Endodermal cell (in vitro differentiated cells): Measurements from ENCODE around the gene ZNHIT3. TPM values are rescaled to one million over a fixed set of nuclear protein-coding genes. Genes with fewer than 3 reads are reported as not detected.

Experiments used
- DNase-seq: peaks from one replicate; pipeline ENCODE4 v3.0.0-alpha.2; 2017
- H3K27ac ChIP-seq: 2 replicates; pipeline ENCODE4 v1.5.1; 2013; ENCODE audit warnings: mild to moderate bottlenecking, low read depth, low read length, moderate library complexity
- H3K27me3 ChIP-seq: 2 replicates; pipeline ENCODE4 v1.6.1; 2013; ENCODE audit warnings: mild to moderate bottlenecking, low read length, moderate library complexity; ENCODE audit not compliant: insufficient read depth, control insufficient read depth, poor library complexity, severe bottlenecking
- H3K36me3 ChIP-seq: 2 replicates; pipeline ENCODE4 v1.7.0; 2013; ENCODE audit warnings: mild to moderate bottlenecking, low read length, moderate library complexity; ENCODE audit not compliant: control insufficient read depth, insufficient read depth
- H3K4me1 ChIP-seq: one replicate; pipeline ENCODE4 v1.7.0; 2013; ENCODE audit warnings: low read length; ENCODE audit not compliant: control insufficient read depth, insufficient read depth
- H3K4me3 ChIP-seq: 2 replicates; pipeline ENCODE4 v1.5.1; 2013; ENCODE audit warnings: mild to moderate bottlenecking, low read length, moderate library complexity
- H3K9ac ChIP-seq: 2 replicates; pipeline ENCODE4 v1.6.1; 2013; ENCODE audit warnings: mild to moderate bottlenecking, low read length, moderate library complexity; ENCODE audit not compliant: poor library complexity, severe bottlenecking; ENCODE audit errors: extremely low read depth
- H3K9me3 ChIP-seq: 2 replicates; pipeline ENCODE4 v1.6.1; 2013; ENCODE audit warnings: mild to moderate bottlenecking, low read length, moderate library complexity; ENCODE audit not compliant: control insufficient read depth
- H3K27ac Mint-ChIP-seq: 2 replicates; pipeline ENCODE4 v1.8.0; 2020; ENCODE audit warnings: mixed read lengths
- H3K27me3 Mint-ChIP-seq: 2 replicates; pipeline ENCODE4 v1.8.0; 2021; ENCODE audit warnings: mild to moderate bottlenecking, mixed read lengths; ENCODE audit not compliant: insufficient read depth
- H3K36me3 Mint-ChIP-seq: 2 replicates; pipeline ENCODE4 v1.8.0; 2020; ENCODE audit warnings: low read depth, mixed read lengths
- H3K4me1 Mint-ChIP-seq: 2 replicates; pipeline ENCODE4 v1.8.0; 2020; ENCODE audit warnings: mixed read lengths
- H3K4me3 Mint-ChIP-seq: 2 replicates; pipeline ENCODE4 v1.8.0; 2020; ENCODE audit warnings: mild to moderate bottlenecking, moderate library complexity, mixed read lengths
- H3K9me3 Mint-ChIP-seq: 2 replicates; pipeline ENCODE4 v1.8.0; 2020; ENCODE audit warnings: mild to moderate bottlenecking, mixed read lengths
- WGBS, 2 experiments: methylation state at CpG; one replicate each; pipeline versions ENCODE4 v1.1.5 to v1.1.7; 2013; ENCODE audit warnings: missing lambda C conversion rate in 2 of 2, mixed read lengths in 1 of 2; ENCODE audit not compliant: insufficient coverage in 1 of 2, insufficient read length in 1 of 2; 5-methylcytosine and 5-hydroxymethylcytosine counted together
- total RNA-seq, 2 donors: library from RNA; stranded (reverse); fragmentation: NEBNext Ultra II Directional in 1 of 2; extraction: Animal tissue kit (Norgen Biotek cat#: 25700) in 1 of 2; gene quantifications; 2 replicates in 1 of 2; 3 replicates in 1 of 2; pipeline ENCODE4 v1.2.1, GENCODE V29; 2021
- TF ChIP-seq, protein P1 (sequence below): fragments of 200-600 bp; sonication (generic); conservative IDR thresholded peaks from 2 replicates; pipeline ENCODE4 v1.5.0; 2021; ENCODE audit warnings: antibody characterized with exemption, mild to moderate bottlenecking

Gene ZNHIT3
- total RNA-seq, 2 donors from 2014 or later, result 59.6 to 67.3 TPM

DNA sequence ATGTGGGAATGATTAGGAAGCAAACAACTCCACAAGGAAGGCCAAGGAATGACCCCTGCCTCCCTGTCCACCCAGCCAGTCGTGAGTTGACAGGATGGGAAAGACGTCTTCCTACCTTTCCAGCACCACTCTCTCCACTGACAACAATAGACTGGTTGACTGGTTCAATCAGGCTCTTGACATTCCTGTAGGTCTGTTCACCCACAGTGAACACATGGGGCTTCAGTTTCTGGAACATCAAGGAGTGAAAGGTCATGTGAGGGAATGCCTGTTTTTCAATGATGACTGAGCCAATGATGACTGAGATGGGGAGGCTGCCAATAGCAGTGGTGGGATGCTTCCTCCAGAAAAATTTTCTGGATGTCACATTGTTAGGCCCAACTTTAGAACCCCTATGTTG lies 38.6 kb downstream of the ZNHIT3 start:
- Histone ChIP-seq H3K9me3 (no peaks in the 10 kb centered on the region), H3K4me1 (no peaks in the 10 kb centered on the region), H3K27ac (no peak overlapping the region), H3K27me3 (no peaks in the 10 kb centered on the region), H3K36me3 (peaks cover 91% of the 10 kb centered on the region), H3K9ac (no peak overlapping the region), H3K4me3 (no peak overlapping the region)
- no peak overlapping the region for H3K27ac Mint-ChIP-seq
- peaks cover 63% of the 10 kb centered on the region for H3K36me3 Mint-ChIP-seq
- no peak overlapping the region for H3K4me3 Mint-ChIP-seq
- TF ChIP-seq, protein P1, sequence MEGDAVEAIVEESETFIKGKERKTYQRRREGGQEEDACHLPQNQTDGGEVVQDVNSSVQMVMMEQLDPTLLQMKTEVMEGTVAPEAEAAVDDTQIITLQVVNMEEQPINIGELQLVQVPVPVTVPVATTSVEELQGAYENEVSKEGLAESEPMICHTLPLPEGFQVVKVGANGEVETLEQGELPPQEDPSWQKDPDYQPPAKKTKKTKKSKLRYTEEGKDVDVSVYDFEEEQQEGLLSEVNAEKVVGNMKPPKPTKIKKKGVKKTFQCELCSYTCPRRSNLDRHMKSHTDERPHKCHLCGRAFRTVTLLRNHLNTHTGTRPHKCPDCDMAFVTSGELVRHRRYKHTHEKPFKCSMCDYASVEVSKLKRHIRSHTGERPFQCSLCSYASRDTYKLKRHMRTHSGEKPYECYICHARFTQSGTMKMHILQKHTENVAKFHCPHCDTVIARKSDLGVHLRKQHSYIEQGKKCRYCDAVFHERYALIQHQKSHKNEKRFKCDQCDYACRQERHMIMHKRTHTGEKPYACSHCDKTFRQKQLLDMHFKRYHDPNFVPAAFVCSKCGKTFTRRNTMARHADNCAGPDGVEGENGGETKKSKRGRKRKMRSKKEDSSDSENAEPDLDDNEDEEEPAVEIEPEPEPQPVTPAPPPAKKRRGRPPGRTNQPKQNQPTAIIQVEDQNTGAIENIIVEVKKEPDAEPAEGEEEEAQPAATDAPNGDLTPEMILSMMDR, result no peak
- H3K27me3 Mint-ChIP-seq, result no peaks in the 10 kb centered on the region
- H3K9me3 Mint-ChIP-seq, result no peaks in the 10 kb centered on the region
- no peak for DNase-seq
- H3K4me1 Mint-ChIP-seq, result no peaks in the 10 kb centered on the region
- 100% methylated on average over 2 of the region's 2 CpGs for WGBS, 2 experiments

DNA sequence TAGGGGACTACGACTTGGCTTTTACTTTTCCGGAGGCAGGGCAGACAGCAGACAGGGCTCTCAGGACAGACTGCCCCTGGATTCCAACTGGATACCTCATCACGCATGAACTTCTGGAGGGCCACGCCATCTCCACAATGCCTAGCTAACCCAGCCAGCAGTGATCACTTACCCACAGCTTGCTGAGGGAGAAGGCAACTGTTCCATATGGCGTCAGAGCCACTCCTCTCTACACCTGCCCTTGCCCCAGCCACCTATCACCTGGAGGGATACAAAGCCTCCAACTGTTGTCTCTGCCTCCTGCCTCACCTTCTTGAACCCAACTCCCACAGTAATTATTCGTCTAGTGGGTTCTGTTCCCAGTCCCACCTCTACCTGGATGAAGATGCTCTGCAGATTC lies 39.4 kb downstream of the ZNHIT3 start:
- Histone ChIP-seq H3K9me3 (no peaks in the 10 kb centered on the region), H3K4me1 (no peaks in the 10 kb centered on the region), H3K36me3 (peaks cover 86% of the 10 kb centered on the region), H3K4me3 (no peak overlapping the region), H3K9ac (no peak overlapping the region), H3K27ac (no peak overlapping the region), H3K27me3 (no peaks in the 10 kb centered on the region)
- Mint-ChIP-seq H3K27ac (no peak overlapping the region), H3K4me1 (no peaks in the 10 kb centered on the region), H3K4me3 (no peak overlapping the region), H3K36me3 (peaks cover 58% of the 10 kb centered on the region), H3K27me3 (no peaks in the 10 kb centered on the region), H3K9me3 (no peaks in the 10 kb centered on the region)
- 95 to 100% methylated on average over 6 of the region's 6 CpGs for WGBS, 2 experiments
- TF ChIP-seq, protein P1, result no peak
- DNase-seq, result no peak

DNA sequence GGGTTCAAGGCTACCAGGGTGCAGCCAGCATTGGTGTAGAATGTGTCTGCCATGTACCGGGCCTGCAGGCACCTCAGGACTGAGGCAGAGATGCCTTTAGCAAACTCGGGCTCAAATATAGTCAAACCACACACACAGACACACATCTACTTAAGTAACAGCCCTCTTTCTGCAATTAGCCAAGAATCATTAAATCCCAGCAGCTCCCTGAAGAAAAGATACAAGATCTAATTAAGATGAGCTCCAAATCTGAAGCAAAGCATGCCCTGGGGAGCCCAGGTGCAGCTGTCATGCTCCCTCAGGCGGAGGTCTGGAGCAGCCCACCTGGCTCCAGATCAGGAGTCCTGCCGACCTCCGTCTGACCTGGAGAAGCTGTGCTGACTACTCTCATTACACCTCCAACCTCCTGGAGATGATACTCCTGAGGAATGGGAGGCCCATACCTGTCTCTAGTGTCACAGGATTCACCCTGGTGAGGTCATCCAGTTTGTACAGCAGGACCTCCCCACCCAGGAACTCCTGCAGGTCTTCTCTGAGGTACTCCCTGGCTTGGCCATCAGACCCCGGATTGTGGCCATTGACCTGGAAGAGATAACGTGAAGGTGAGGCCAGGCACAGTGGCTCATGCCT lies 41.3 kb downstream of the ZNHIT3 start:
- Mint-ChIP-seq H3K9me3 (no peaks in the 10 kb centered on the region), H3K27ac (no peak overlapping the region), H3K4me3 (no peak overlapping the region), H3K4me1 (no peaks in the 10 kb centered on the region), H3K36me3 (peaks cover 64% of the 10 kb centered on the region), H3K27me3 (no peaks in the 10 kb centered on the region)
- Histone ChIP-seq H3K9ac (no peak overlapping the region), H3K4me1 (no peaks in the 10 kb centered on the region), H3K9me3 (no peaks in the 10 kb centered on the region), H3K4me3 (no peak overlapping the region), H3K27ac (no peak overlapping the region), H3K36me3 (peaks cover 91% of the 10 kb centered on the region), H3K27me3 (no peaks in the 10 kb centered on the region)
- TF ChIP-seq, protein P1, result no peak
- peak; percentile 38 for DNase-seq
- WGBS, 2 experiments, result 91 to 93% methylated on average over 7 of the region's 7 CpGs
